GM12864 (cell line): ENCODE results near the gene CCL7.

Source experiments
- DNase-seq: peaks from one replicate; pipeline ENCODE4 v3.0.0-alpha.2; 2011; ENCODE audit warnings: low read depth
- H3K4me3 ChIP-seq: 2 replicates; pipeline ENCODE4 v1.5.1; 2011; ENCODE audit warnings: mild to moderate bottlenecking, low read depth, low read length, control low read depth
- CTCF ChIP-seq: IDR thresholded peaks from 2 replicates; pipeline ENCODE4 v1.5.1; 2011; ENCODE audit warnings: low read depth, mild to moderate bottlenecking, moderate library complexity, low read length, control low read depth, inconsistent platforms; ENCODE audit errors: missing control alignments

CCL7 gene

GRCh38 chr17:34299956-34300577 is 30.0 kb downstream of the CCL7 start:
- no peak for DNase-seq
- TF ChIP-seq CTCF, result no peak
- H3K4me3 ChIP-seq, result no peak overlapping the region

GRCh38 chr17:34300652-34301370 is 30.8 kb downstream of the CCL7 start:
- no peak overlapping the region for H3K4me3 ChIP-seq
- TF ChIP-seq CTCF, result no peak
- no peak for DNase-seq

GRCh38 chr17:34301986-34302385 is 32.0 kb downstream of the CCL7 start:
- no peak for DNase-seq
- TF ChIP-seq CTCF, result no peak
- H3K4me3 ChIP-seq, result no peak overlapping the region

GRCh38 chr17:34302636-34303035 is 32.6 kb downstream of the CCL7 start:
- no peak for TF ChIP-seq CTCF
- no peak overlapping the region for H3K4me3 ChIP-seq
- no peak for DNase-seq

GRCh38 chr17:34303606-34304005 is 33.6 kb downstream of the CCL7 start:
- H3K4me3 ChIP-seq, result no peak overlapping the region
- DNase-seq, result no peak
- TF ChIP-seq CTCF, result no peak

GRCh38 chr17:34305061-34305460 is 35.0 kb downstream of the CCL7 start:
- no peak for TF ChIP-seq CTCF
- H3K4me3 ChIP-seq, result no peak overlapping the region
- DNase-seq, result no peak

- TF ChIP-seq CTCF, result no peak
- no peak overlapping the region for H3K4me3 ChIP-seq
- no peak for DNase-seq
Measured at GRCh38 chr17:34305606-34306005, 35.6 kb downstream of the CCL7 start.
